NCI-H82 treated with DMSO at 0.1 percent for 48 hours (cell line): ENCODE measurements around the gene PLD5.
"Not testable (repeated sequence)": the region's sequence is repeated elsewhere in the genome, so short reads cannot be mapped to it uniquely, and the experiment has no call there.

Experiments
- DNase-seq: peaks from one replicate; lab custom pipeline; 2025; ENCODE audit not compliant: unreplicated experiment; lab: John Stamatoyannopoulos, UW

PLD5 gene

GRCh38 chr1:242426271-242426905 is 98.1 kb downstream of the PLD5 start:
- no peak for DNase-seq

DNA sequence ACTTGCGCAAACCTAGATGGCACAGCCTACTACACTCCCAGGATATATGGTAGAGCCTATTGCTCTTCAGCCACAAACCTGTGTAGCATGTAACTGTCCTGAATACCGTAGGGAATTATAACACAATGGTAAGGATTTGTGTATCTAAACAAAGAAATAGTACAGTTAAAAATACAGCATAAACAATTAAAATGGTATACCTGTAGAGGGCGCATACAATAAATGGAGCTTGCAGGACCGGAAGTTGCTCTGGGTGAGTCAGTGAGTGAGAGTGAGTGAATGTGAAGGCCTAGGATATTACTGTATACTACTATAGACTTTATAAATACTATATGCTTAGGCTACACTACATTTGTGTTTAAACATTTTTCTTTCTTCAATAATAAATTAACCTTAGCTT is 99.3 kb downstream of the PLD5 start:
- DNase-seq = no peak

GRCh38 chr1:242416657-242417056 is 107.8 kb downstream of the PLD5 start:
- no peak for DNase-seq

DNA sequence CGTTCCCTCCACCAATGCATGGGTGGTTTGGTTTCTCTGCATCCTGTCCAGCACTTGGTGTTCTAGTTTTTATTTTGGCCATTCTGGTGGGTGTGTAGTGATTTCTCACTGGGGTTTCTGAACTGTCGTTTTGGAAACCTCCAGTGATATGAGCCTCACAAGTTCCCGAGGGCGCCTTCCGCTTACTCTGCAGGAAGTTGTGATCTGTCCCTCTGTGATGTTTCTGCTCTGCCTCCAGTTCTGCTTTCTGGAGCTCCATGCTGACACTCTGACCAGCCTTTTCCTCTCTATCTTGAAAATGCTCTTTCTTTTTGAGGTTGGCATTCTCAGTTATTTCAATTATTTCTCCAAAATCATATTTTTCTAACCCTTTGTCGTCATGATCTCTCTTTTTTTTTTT is 111.6 kb downstream of the PLD5 start:
- DNase-seq = no peak

DNA sequence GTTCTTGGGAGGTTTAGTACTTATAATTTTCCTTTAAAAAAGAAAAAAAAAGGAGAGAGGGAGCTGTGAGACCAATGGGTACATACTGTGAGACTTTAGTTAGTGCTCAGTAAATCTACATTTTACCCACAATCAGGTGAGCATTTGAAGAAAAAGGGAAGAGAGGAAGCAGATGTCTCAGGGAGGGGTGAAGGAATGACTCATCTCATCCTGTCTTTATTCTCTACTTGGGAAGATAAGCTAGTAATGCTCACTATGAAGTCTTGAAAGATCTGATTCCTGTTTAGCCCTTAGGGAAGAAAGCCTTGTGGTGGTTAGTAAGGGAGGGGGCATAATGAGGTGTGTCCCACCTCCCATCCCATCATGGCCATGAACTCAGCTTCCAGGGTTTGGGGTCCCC is 112.6 kb downstream of the PLD5 start:
- no peak for DNase-seq

- no peak for DNase-seq
Observed at GRCh38 chr1:242405947-242406346, 118.5 kb downstream of the PLD5 start.

DNA sequence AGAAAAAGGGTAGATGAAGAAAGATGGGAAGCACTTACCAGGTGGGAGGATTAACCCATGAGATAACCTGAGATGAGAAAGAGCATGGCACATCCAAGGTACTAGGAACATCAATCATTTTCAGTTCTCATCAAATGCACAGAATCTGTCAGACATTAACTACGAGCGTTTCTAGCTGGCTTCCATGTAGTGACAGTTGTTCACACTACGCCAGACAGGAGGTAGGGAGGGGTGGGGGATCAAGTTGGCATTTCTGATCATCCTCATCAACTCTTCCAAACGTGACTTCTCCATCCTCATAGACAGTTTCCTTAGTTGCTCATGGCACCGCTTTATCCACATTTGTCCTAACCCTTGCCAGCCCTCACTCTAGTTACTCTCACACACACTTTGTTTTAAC is 120.2 kb downstream of the PLD5 start:
- no peak for DNase-seq

- DNase-seq = no peak
Observed at GRCh38 chr1:242402956-242403355, 121.5 kb downstream of the PLD5 start.

GRCh38 chr1:242401937-242402336 is 122.6 kb downstream of the PLD5 start:
- DNase-seq = no peak

DNA sequence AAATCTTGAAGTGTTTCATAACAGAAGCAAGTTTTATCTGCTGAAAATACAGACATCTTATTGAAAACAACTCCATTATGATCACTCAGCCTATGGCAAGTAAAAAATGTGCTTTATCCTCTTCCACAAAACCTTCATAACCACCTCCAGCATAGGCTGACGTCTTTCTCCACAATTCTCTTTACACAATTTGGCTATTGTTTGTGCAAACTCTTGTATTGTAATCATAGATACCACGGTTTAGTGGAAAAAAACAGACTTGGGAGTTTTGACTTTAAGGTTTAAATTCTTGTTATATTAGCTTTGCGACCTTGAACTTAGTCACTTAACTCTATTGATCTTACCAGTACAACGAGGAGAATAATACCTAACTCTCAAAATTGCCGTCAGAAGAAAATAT is 126.1 kb downstream of the PLD5 start:
- DNase-seq = no peak

DNA sequence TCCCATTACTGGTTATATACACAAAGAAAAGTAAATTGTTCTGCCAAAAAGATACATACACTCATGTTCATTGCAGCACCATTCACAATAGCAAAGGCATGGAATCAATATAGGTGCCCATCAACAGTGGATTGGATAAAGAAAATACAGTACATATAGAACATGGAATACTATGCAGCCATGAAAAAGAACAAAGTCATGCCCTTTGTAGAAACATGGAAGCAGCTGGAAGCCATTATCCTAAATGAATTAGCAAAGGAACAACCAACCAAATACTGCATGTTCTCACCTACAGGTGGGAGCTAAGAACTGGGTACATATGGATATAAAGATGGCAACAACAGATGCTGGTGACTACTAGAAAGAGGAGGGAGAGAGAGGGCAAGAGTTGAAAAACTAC is 132.6 kb downstream of the PLD5 start:
- DNase-seq = no peak

DNA sequence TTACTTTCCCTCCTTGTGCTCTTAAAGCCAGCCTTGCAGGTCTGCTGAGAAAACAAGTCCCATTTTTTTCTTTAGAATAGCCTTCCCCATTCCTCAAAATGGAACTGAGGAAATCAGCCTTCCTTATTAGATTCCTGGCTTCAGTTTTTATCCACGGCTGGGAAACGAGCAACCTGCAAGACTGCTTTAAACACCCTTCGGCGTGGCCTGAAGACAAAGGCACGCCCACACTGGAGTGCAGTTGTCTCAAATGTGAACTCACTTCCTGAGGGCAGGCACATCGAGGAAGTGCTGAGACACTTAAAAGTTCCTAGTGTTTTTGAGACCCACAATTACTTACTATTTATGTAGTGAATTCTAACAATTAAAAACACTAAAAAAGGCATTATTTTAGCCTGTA is 148.4 kb downstream of the PLD5 start:
- DNase-seq = not testable (repeated sequence)

- not testable (repeated sequence) for DNase-seq
Observed at GRCh38 chr1:242350446-242350845, 174.1 kb downstream of the PLD5 start.

GRCh38 chr1:242349636-242350035 is 174.9 kb downstream of the PLD5 start:
- no peak for DNase-seq

DNA sequence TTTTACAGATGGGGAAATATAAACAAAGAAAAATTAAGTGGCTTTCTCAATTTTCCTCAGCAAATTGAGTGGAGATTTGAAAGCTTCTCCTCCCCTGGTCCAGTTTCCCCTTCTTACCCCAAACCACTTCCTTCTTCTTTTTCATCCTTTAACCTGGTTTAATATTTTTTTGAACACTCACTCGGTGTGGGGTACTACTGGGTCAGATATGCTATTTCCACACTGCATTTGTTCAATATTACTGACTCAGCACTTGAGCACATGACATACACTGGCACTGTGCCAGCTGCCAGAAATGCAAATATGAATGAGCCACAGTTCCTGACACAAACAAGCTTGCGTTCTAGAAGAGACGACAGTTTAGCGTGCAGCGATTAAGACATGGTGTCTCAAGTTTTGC is 193.6 kb downstream of the PLD5 start:
- DNase-seq = not testable (repeated sequence)

DNA sequence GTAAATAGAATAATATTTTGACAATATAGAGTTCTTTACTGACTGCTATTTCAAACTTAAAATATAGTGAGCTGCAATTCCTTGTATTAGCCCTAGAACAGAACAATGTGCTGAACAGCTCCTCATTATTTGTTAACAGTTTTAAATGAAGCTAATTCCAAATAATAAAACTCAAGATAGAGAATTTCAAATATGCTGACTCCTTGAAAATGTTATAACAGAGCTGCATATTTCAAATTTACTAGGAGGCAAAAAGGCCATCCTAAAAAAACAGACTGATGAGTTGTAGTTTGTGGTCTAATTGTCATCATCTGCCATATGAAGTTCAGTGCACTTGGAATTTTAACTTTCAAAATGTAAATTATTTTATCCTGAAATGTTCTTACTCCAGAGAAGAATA is 197.1 kb downstream of the PLD5 start:
- DNase-seq = not testable (repeated sequence)

DNA sequence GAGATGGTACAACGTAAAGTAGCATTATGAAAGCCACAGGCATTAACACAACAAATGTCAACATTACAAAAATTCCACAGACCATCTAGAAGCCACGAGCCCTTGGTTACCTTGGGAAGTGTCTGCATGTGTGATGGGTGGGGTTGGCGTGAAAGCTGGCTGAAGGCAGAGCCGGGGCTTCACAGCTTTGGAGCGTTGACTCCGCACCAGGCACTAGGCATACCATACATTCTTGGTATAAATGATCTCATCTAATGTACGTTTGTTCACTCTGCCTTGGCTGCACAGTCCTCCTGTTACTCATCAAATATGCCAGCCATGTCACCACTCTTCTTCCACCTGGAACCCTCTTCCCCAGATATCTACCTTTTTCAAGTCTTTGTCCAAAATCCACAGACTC is 202.5 kb downstream of the PLD5 start:
- DNase-seq = not testable (repeated sequence)

DNA sequence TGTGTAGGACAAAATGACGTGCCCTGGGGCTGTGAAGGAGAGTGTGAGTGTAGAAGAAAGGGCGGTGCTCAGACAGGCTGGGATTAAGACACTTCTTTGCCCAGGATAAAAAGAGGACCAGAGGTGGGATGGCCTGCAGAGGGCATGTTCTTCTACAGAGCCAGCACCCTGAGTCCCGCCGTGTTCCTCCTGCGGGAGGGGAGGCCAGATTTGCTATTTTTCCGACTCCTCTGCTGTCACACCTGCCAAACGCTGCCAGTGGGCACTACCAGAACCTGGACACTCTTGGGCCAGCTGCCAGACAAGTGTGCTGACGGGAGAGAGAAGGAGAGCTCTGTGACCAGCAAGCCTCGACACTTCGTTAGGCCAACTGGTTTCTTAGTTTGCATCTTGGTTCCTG is 206.4 kb downstream of the PLD5 start:
- DNase-seq = no peak

DNA sequence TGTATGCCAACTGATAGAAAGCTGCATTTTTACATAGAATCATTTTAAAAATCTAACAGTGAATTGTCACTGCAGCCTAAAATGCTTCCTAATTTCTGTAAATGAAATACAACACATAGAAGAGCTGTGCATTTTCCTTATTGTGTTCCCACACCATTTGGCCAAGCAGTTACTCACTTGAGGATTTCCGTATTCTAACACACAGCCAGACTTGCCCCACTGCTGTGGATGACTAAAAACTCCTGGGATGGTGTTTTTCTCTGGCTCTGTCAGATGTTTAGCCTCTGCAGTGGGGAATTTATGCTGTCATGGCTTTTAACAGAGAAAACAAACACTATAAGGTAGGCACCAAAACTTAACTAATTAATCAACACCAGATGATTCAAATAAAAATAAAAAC is 209.6 kb downstream of the PLD5 start:
- DNase-seq = not testable (repeated sequence)

DNA sequence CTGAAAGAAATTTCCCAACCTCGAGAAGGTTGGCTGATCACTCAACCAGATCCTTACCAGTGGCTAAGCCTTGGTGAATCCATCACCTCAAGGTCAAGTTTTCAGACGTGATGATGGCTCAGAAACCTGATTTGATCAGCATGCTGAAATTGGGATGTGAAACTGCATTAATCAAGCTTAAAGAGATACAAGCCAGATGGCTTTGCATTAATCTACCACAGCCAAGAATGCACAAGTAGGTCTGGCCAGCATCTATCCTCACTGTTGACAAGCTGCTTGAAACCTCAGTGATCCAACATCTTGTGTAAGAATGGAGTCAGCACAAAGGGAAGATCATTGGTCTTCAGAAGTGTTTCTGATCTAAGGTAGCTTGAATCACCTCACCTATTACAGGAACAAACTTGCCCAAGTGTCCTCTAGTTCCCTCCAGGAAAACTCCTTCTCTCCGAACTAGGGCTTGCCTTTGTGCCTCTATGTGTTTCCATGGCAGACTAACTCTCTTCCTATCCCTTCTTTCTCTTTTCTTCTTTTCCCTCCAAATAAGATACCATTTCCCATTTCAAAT is 210.3 kb downstream of the PLD5 start:
- DNase-seq = not testable (repeated sequence)

DNA sequence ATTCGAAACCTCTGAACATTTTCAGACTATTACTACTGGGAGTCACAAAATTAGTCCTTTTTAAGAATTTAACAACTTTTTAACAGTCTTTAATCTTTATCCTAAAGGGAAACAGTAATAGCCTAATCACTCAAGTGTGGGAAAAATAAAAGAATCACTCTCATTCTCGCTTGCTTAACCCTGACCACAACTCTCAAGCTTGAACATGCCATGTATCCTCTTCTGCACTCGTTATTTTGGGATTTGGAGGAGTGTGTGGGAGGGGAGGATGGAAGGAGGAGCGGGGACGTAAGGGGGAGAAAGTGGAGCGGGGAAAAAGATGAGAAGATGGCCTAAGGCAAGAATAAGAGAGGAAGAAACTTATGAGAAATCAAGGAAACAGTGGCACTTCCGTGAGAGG is 215.8 kb downstream of the PLD5 start:
- not testable (repeated sequence) for DNase-seq

- not testable (repeated sequence) for DNase-seq
Observed at GRCh38 chr1:242293781-242294180, 230.7 kb downstream of the PLD5 start.

- not testable (repeated sequence) for DNase-seq
Observed at GRCh38 chr1:242288067-242288466, 236.4 kb downstream of the PLD5 start.
